GM23248 (cell line): ENCODE measurements around the gene KCTD7. TPM values are rescaled to one million over a fixed set of nuclear protein-coding genes. Genes with fewer than 3 reads are reported as not detected.
A peak's percentile ranks its signal among the peaks of the same experiment; 100 is the strongest.
"Not testable (repeated sequence)": the region's sequence is repeated elsewhere in the genome, so short reads cannot be mapped to it uniquely, and the experiment has no call there.

Experiments used
- DNase-seq: peaks from one replicate; pipeline ENCODE4 v3.0.0-alpha.2; 2015
- H2AFZ ChIP-seq: fragments of 200-600 bp; sonication (generic); 2 replicates; pipeline ENCODE4 v1.6.1; 2016; ENCODE audit warnings: antibody characterized with exemption
- H3F3A ChIP-seq: fragments of 200-600 bp; sonication (generic); 2 replicates; pipeline ENCODE4 v1.6.1; 2016; ENCODE audit warnings: mild to moderate bottlenecking, antibody characterized with exemption, mixed run types; ENCODE audit not compliant: insufficient read depth
- H3K27ac ChIP-seq: fragments of 200-600 bp; sonication (generic); 2 replicates; pipeline ENCODE4 v1.5.1; 2016; ENCODE audit warnings: mild to moderate bottlenecking
- H3K27me3 ChIP-seq: fragments of 200-600 bp; sonication (generic); replicated peaks from 2 replicates; pipeline ENCODE4 v1.6.1; 2016; ENCODE audit warnings: mild to moderate bottlenecking; ENCODE audit not compliant: insufficient read depth
- H3K36me3 ChIP-seq: fragments of 200-600 bp; sonication (generic); 2 replicates; pipeline ENCODE4 v1.6.1; 2016; ENCODE audit warnings: low read depth, mild to moderate bottlenecking
- H3K4me1 ChIP-seq: fragments of 200-600 bp; sonication (generic); 2 replicates; pipeline ENCODE4 v1.6.1; 2016; ENCODE audit warnings: mild to moderate bottlenecking; ENCODE audit not compliant: insufficient read depth
- H3K4me2 ChIP-seq: fragments of 200-600 bp; sonication (generic); one replicate; pipeline ENCODE4 v1.6.1; 2016; ENCODE audit warnings: mild to moderate bottlenecking; ENCODE audit not compliant: unreplicated experiment
- H3K4me3 ChIP-seq: fragments of 200-600 bp; sonication (generic); 2 replicates; pipeline ENCODE4 v1.5.1; 2016; ENCODE audit warnings: mild to moderate bottlenecking
- H3K79me2 ChIP-seq: fragments of 200-600 bp; sonication (generic); 2 replicates; pipeline ENCODE4 v1.6.1; 2016; ENCODE audit warnings: mild to moderate bottlenecking; ENCODE audit not compliant: insufficient read depth
- H3K9ac ChIP-seq: fragments of 200-600 bp; sonication (generic); 2 replicates; pipeline ENCODE4 v1.6.1; 2016; ENCODE audit warnings: mild to moderate bottlenecking
- H3K9me2 ChIP-seq: fragments of 200-600 bp; sonication (generic); 2 replicates; pipeline ENCODE4 v1.6.1; 2016; ENCODE audit warnings: mixed run types, mild to moderate bottlenecking, moderate library complexity; ENCODE audit not compliant: insufficient read depth
- H3K9me3 ChIP-seq: fragments of 200-600 bp; sonication (generic); one replicate; pipeline ENCODE4 v1.6.1; 2017; ENCODE audit warnings: low read depth
- H4K20me1 ChIP-seq: fragments of 200-600 bp; sonication (generic); 2 replicates; pipeline ENCODE4 v1.6.0; 2016; ENCODE audit not compliant: insufficient read depth
- EZH2 ChIP-seq: fragments of 200-600 bp; sonication (generic); IDR thresholded peaks from 2 replicates; pipeline ENCODE4 v1.6.1; 2018; ENCODE audit warnings: antibody characterized with exemption, mild to moderate bottlenecking; ENCODE audit not compliant: insufficient read depth, poor library complexity, severe bottlenecking
- EZH2phosphoT487 ChIP-seq: fragments of 200-600 bp; sonication (generic); IDR thresholded peaks from 2 replicates; pipeline ENCODE4 v1.6.1; 2018; ENCODE audit warnings: antibody characterized with exemption, moderate library complexity, mild to moderate bottlenecking, low read depth; ENCODE audit not compliant: insufficient read depth
- WGBS, 2 experiments: methylation state at CpG; one replicate each; pipeline ENCODE4 v1.1.6; 2015 to 2017; ENCODE audit warnings: low lambda C conversion rate in 2 of 2, low coverage in 1 of 2; ENCODE audit errors: missing lambda C conversion rate in 2 of 2; 5-methylcytosine and 5-hydroxymethylcytosine counted together
- in situ Hi-C: fragments of 300-500 bp; cut with MboI; formaldehyde crosslinking; loops from 2 replicates; pipeline ENCODE4 v1.15.0; 2020
- polyA plus RNA-seq: library from polyadenylated mRNA; unstranded; fragments of >200 nt; fragmentation: Nextera tagmentation; extraction: Ambion mirVana; gene quantifications from 2 replicates; pipeline ENCODE4 v1.2.1, GENCODE V29; 2016
- total RNA-seq: library from RNA; depleted of rRNA; stranded (reverse); fragments of >200 nt; shearing (Covaris generic); gene quantifications from 2 replicates; pipeline ENCODE4 v1.2.3, GENCODE V29; 2014

The KCTD7 gene
- total and polyA plus RNA-seq, 2 experiments from 2014 or later = 5.0 to 11.6 TPM

DNA sequence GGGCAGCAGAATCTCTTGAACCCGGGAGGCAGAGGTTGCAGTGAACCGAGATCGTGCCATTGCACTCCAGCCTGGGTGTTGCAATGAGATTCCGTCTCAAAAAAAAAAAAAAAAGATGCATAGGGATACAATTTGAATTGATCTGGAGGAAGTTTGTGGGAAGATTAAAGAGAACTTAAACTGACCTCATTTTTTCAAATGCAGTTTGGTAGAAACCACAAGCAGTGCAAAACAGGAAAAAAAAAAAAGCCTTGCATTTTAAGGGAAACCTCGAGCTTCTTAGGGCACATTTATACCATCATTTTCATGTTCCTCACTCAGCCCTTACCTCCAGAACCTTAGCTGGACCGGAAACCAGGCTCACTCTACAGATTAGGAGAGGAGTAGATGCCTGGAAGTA is 2.8 kb downstream of the KCTD7 start:
- H3K27me3 ChIP-seq = no peaks in the 10 kb centered on the region
- whole genome bisulfite sequencing, 2 experiments = 69% methylated on average over 6 of the region's 6 CpGs
- no peak overlapping the region for H2AFZ ChIP-seq
- TF ChIP-seq EZH2phosphoT487 (no peak), EZH2 (no peak)
- no peak overlapping the region for H3K4me2 ChIP-seq
- H3K9ac ChIP-seq = no peak overlapping the region
- H3K9me2 ChIP-seq = no peaks in the 10 kb centered on the region
- H3K79me2 ChIP-seq = peaks cover 32% of the 10 kb centered on the region
- H3F3A ChIP-seq = peaks cover 19% of the 10 kb centered on the region; the same call in 1 of the 2 replicates
- H3K9me3 ChIP-seq = no peaks in the 10 kb centered on the region
- H3K4me3 ChIP-seq = no peak overlapping the region
- no peak overlapping the region for H3K27ac ChIP-seq
- H3K36me3 ChIP-seq = no peaks in the 10 kb centered on the region
- in situ Hi-C loops = no loop called here
- no peaks in the 10 kb centered on the region for H4K20me1 ChIP-seq
- peaks cover 27% of the 10 kb centered on the region for H3K4me1 ChIP-seq
- DNase-seq = no peak

GRCh38 chr7:66634816-66635215 is 6.1 kb downstream of the KCTD7 start:
- Histone ChIP-seq H3K27me3 (no peaks in the 10 kb centered on the region), H3F3A (peaks cover 6% of the 10 kb centered on the region; the same call in 1 of the 2 replicates), H3K9me3 (no peaks in the 10 kb centered on the region), H3K9ac (no peak overlapping the region), H3K27ac (peak overlapping the region; percentile 66), H3K4me3 (no peak overlapping the region), H3K4me2 (no peak overlapping the region), H3K9me2 (no peaks in the 10 kb centered on the region), H2AFZ (no peak overlapping the region), H3K36me3 (peaks cover 11% of the 10 kb centered on the region; the same call in 1 of the 2 replicates), H3K79me2 (peaks cover 42% of the 10 kb centered on the region), H3K4me1 (peaks cover 11% of the 10 kb centered on the region), H4K20me1 (no peaks in the 10 kb centered on the region)
- in situ Hi-C loops = no loop called here
- TF ChIP-seq EZH2phosphoT487 (no peak), EZH2 (no peak)
- peak; percentile 4 for DNase-seq
- WGBS, 2 experiments = 79 to 88% methylated on average over 4 of the region's 4 CpGs

GRCh38 chr7:66635322-66635981 is 6.8 kb downstream of the KCTD7 start:
- DNase-seq, H3K4me2 ChIP-seq, H3K4me1 ChIP-seq, H3F3A ChIP-seq, H3K4me3 ChIP-seq, H3K9ac ChIP-seq, H3K9me2 ChIP-seq, H2AFZ ChIP-seq, H3K27me3 ChIP-seq, H4K20me1 ChIP-seq, in situ Hi-C loops, H3K9me3 ChIP-seq: not testable (repeated sequence)
- peak overlapping the region; percentile 66 for H3K27ac ChIP-seq
- peaks cover 36% of the 10 kb centered on the region for H3K79me2 ChIP-seq
- 80 to 100% methylated on average over 2 to 3 of the region's 4 CpGs for WGBS, 2 experiments
- H3K36me3 ChIP-seq = peaks cover 17% of the 10 kb centered on the region; the same call in 1 of the 2 replicates

GRCh38 chr7:66635982-66636546 is 7.4 kb downstream of the KCTD7 start:
- H2AFZ ChIP-seq, H4K20me1 ChIP-seq, H3F3A ChIP-seq, in situ Hi-C loops, H3K4me3 ChIP-seq, H3K9me2 ChIP-seq, H3K27me3 ChIP-seq, H3K9me3 ChIP-seq, H3K4me1 ChIP-seq, H3K4me2 ChIP-seq: not testable (repeated sequence)
- WGBS, 2 experiments = 58 to 59% methylated on average over 8 of the region's 9 CpGs
- Histone ChIP-seq H3K27ac (peak overlapping the region; percentile 66), H3K9ac (peak overlapping the region; percentile 44; the same call in 1 of the 2 replicates), H3K79me2 (peaks cover 30% of the 10 kb centered on the region), H3K36me3 (peaks cover 22% of the 10 kb centered on the region; the same call in 1 of the 2 replicates)
- DNase-seq = peak; percentile 76
